ENCODE measurements around the gene CDH23. TPM values are rescaled to one million over a fixed set of nuclear protein-coding genes. Genes with fewer than 3 reads are reported as not detected.
A peak's percentile ranks its signal among the peaks of the same experiment; 100 is the strongest.

CDH23 gene
- total RNA-seq, 1 experiment from 2014 or later, result 2.9 TPM

DNA sequence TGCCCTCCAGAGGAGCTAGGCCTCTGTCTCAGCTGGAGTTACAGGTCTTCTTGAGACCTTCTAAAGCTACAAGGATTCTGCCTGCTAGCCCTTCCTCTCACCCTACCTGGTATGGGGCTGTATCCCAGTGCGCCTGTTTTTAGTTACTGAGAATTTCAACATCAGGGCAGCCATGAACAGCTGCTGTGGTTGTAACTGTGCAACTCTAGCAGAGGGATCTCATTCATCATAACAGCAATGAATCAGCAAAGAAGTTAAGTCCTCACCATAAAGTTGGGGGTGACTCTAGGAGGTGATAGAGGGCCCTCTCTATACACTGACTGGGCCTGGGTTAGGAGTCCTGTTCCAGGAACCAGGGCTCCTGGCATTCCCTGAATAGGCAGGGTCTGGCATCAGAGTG lies 14.0 kb upstream of the CDH23 start:
- POLR2A ChIA-PET, result no interaction called here

GRCh38 chr10:71383972-71384687 lies 12.6 kb upstream of the CDH23 start:
- no peak overlapping the region for H3K4me3 Mint-ChIP-seq
- POLR2A ChIA-PET, result no interaction called here
- H3K9me3 Mint-ChIP-seq, result no peaks in the 10 kb centered on the region
- DNase-seq (ENCODE audit: low spot score) (peak; percentile 93), ATAC-seq (peak; percentile 97)
- no peaks in the 10 kb centered on the region for H3K27me3 Mint-ChIP-seq (ENCODE audit: low read depth)
- H3K27ac Mint-ChIP-seq, result no peak overlapping the region
- CTCF ChIA-PET, result interaction anchor here (0.5 to 5.8 kb wide), 56 partner anchors 8 to 439 kb away, joined by 3 to 42 read pairs (median 4); partner anchors contain the start of genes CDH23 and SLC29A3
- no peaks in the 10 kb centered on the region for H3K36me3 Mint-ChIP-seq
- no peaks in the 10 kb centered on the region for H3K4me1 Mint-ChIP-seq
- no peak for TF ChIP-seq CREM (CRISPR knock-in tag; IDR thresholded peaks at IDR 0.05)
- TF ChIP-seq, protein P1, sequence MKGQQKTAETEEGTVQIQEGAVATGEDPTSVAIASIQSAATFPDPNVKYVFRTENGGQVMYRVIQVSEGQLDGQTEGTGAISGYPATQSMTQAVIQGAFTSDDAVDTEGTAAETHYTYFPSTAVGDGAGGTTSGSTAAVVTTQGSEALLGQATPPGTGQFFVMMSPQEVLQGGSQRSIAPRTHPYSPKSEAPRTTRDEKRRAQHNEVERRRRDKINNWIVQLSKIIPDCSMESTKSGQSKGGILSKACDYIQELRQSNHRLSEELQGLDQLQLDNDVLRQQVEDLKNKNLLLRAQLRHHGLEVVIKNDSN (CRISPR knock-in tag; IDR thresholded peaks at IDR 0.05), result no peak
- no peak for TF ChIP-seq TEAD4 (CRISPR knock-in tag; IDR thresholded peaks at IDR 0.05)
- peak; percentile 16; the same call in 1 of the 2 replicates for TF ChIP-seq SP1 (CRISPR knock-in tag; conservative IDR thresholded peaks at IDR 0.05)
- TF ChIP-seq, protein P2, sequence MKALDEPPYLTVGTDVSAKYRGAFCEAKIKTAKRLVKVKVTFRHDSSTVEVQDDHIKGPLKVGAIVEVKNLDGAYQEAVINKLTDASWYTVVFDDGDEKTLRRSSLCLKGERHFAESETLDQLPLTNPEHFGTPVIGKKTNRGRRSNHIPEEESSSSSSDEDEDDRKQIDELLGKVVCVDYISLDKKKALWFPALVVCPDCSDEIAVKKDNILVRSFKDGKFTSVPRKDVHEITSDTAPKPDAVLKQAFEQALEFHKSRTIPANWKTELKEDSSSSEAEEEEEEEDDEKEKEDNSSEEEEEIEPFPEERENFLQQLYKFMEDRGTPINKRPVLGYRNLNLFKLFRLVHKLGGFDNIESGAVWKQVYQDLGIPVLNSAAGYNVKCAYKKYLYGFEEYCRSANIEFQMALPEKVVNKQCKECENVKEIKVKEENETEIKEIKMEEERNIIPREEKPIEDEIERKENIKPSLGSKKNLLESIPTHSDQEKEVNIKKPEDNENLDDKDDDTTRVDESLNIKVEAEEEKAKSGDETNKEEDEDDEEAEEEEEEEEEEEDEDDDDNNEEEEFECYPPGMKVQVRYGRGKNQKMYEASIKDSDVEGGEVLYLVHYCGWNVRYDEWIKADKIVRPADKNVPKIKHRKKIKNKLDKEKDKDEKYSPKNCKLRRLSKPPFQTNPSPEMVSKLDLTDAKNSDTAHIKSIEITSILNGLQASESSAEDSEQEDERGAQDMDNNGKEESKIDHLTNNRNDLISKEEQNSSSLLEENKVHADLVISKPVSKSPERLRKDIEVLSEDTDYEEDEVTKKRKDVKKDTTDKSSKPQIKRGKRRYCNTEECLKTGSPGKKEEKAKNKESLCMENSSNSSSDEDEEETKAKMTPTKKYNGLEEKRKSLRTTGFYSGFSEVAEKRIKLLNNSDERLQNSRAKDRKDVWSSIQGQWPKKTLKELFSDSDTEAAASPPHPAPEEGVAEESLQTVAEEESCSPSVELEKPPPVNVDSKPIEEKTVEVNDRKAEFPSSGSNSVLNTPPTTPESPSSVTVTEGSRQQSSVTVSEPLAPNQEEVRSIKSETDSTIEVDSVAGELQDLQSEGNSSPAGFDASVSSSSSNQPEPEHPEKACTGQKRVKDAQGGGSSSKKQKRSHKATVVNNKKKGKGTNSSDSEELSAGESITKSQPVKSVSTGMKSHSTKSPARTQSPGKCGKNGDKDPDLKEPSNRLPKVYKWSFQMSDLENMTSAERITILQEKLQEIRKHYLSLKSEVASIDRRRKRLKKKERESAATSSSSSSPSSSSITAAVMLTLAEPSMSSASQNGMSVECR (CRISPR knock-in tag; IDR thresholded peaks at IDR 0.05; ENCODE audit: borderline replicate concordance), result 0 out of 2 replicates have a peak, but pooled peaks have one; percentile 25
- no peak for TF ChIP-seq SMAD4 (CRISPR knock-in tag; IDR thresholded peaks at IDR 0.05)
- no peak for TF ChIP-seq NFE2L1 (CRISPR knock-in tag; IDR thresholded peaks at IDR 0.05)

More for the DNA sequence above, 14.0 kb upstream of the CDH23 start:
- peaks cover under 1% of the 10 kb centered on the region for H3K4me1 Mint-ChIP-seq
- no peak for DNase-seq (ENCODE audit: low spot score)
- no peak for ATAC-seq
- no peak for TF ChIP-seq MYBL2 (CRISPR knock-in tag; IDR thresholded peaks at IDR 0.05)
- TF ChIP-seq AR (CRISPR knock-in tag; IDR thresholded peaks at IDR 0.05), result no peak
- no peak for TF ChIP-seq EMX1 (CRISPR knock-in tag; IDR thresholded peaks at IDR 0.05)
- no peak for TF ChIP-seq NR2C2 (CRISPR knock-in tag; IDR thresholded peaks at IDR 0.05)
- TF ChIP-seq ATF3 (CRISPR knock-in tag; conservative IDR thresholded peaks at IDR 0.05), result no peak
- TF ChIP-seq CREM (CRISPR knock-in tag; IDR thresholded peaks at IDR 0.05), result no peak
- no peak for TF ChIP-seq SMAD4 (CRISPR knock-in tag; IDR thresholded peaks at IDR 0.05)
- TF ChIP-seq, protein P3, sequence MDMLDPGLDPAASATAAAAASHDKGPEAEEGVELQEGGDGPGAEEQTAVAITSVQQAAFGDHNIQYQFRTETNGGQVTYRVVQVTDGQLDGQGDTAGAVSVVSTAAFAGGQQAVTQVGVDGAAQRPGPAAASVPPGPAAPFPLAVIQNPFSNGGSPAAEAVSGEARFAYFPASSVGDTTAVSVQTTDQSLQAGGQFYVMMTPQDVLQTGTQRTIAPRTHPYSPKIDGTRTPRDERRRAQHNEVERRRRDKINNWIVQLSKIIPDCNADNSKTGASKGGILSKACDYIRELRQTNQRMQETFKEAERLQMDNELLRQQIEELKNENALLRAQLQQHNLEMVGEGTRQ (CRISPR knock-in tag; IDR thresholded peaks at IDR 0.05), result no peak
- TF ChIP-seq FOXP1 (CRISPR knock-in tag; IDR thresholded peaks at IDR 0.05; ENCODE audit: borderline replicate concordance), result no peak
- TF ChIP-seq ZNF671 (CRISPR knock-in tag; IDR thresholded peaks at IDR 0.05), result no peak
- TF ChIP-seq, protein P4, sequence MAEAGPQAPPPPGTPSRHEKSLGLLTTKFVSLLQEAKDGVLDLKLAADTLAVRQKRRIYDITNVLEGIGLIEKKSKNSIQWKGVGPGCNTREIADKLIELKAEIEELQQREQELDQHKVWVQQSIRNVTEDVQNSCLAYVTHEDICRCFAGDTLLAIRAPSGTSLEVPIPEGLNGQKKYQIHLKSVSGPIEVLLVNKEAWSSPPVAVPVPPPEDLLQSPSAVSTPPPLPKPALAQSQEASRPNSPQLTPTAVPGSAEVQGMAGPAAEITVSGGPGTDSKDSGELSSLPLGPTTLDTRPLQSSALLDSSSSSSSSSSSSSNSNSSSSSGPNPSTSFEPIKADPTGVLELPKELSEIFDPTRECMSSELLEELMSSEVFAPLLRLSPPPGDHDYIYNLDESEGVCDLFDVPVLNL (CRISPR knock-in tag; IDR thresholded peaks at IDR 0.05; ENCODE audit: borderline replicate concordance, low read depth), result no peak
- TF ChIP-seq FOXJ3 (CRISPR knock-in tag; IDR thresholded peaks at IDR 0.05; ENCODE audit: borderline replicate concordance), result no peak
- no peak for TF ChIP-seq TP53 (CRISPR knock-in tag; IDR thresholded peaks at IDR 0.05)
- TF ChIP-seq GTF2I (CRISPR knock-in tag; conservative IDR thresholded peaks at IDR 0.05), result no peak
- TF ChIP-seq ZNF219 (CRISPR knock-in tag; IDR thresholded peaks at IDR 0.05; ENCODE audit: borderline replicate concordance), result no peak
- no peak for TF ChIP-seq SP1 (CRISPR knock-in tag; conservative IDR thresholded peaks at IDR 0.05)
- CTCF ChIA-PET, result interaction anchor here (1.4 to 8.0 kb wide), 5 partner anchors 13 to 325 kb away, joined by 3 to 107 read pairs (median 21); partner anchors contain the start of genes CDH23 and SLC29A3
- no peaks in the 10 kb centered on the region for H3K9me3 Mint-ChIP-seq
- no peak overlapping the region for H3K27ac Mint-ChIP-seq
- H3K4me3 Mint-ChIP-seq, result no peak overlapping the region
- no peaks in the 10 kb centered on the region for H3K36me3 Mint-ChIP-seq
- no peaks in the 10 kb centered on the region for H3K27me3 Mint-ChIP-seq (ENCODE audit: low read depth)

Data from WTC11 (cell line).